HG02610 (cell line): ENCODE data around the gene ITIH2.
"Not testable (repeated sequence)": the region's sequence is repeated elsewhere in the genome, so short reads cannot be mapped to it uniquely, and the experiment has no call there.

Experiments
- ATAC-seq: cut with Tn5 transposase; IDR thresholded peaks from one replicate; pipeline ENCODE4 v1.9.1; 2021; ENCODE audit warnings: mild to moderate bottlenecking, moderate library complexity; ENCODE audit not compliant: unreplicated experiment

Gene ITIH2

DNA sequence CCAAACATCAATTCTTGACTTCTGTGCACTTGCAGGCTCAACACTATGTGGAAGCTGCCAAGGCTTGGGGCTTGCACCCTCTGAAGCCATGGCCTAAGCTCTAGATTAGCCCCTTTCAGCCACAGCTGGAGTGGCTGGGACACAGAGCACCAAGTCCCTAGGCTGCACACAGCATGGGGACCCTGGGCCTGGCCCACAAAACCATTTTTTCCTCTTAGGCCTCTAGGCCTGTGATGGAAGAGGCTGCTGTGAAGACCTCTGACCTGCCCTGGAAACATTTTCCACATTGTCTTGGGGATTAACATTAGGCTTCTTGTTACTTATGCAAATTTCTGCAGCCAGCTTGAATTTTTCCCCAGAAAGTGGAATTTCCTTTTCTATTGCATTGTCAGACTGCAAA lies 10.7 kb upstream of the ITIH2 start:
- ATAC-seq: not testable (repeated sequence)

DNA sequence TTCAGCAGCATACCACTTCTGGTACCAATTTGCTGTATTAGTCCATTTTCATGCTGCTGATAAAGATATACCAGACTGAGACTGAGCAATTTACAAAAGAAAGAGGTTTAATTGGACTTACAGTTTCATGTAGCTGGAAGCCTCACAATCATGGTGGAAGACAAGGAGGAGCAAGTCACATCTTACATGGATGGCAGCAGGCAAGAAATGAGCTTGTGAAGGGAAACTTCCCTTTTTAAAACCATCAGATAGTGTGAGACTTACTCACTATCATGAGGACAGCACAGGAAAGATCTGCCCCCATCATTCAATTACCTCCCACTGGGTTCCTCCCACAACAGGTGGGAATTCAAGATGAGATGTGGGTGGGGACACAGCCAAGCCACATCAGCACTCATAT lies 9.9 kb upstream of the ITIH2 start:
- ATAC-seq: not testable (repeated sequence)

DNA sequence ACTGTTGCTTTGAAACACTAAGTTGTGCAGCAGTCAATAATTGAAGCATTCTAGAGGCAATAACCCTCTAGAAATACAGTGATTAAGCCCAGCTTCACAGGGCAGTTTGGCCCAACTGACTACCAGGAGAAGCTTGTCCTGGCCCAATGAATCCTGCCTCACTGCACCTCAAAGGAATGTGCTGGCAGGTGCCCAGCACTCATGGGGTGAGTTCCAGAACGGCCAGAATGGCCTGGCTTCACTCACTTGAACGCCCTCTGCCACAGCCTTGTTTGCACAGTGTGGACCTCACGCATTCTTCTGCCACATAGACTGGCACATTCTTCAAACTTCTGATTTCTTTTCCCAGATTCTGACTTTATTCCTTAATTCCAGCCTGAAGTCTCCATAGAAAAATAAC lies 6.6 kb upstream of the ITIH2 start:
- no peak for ATAC-seq

DNA sequence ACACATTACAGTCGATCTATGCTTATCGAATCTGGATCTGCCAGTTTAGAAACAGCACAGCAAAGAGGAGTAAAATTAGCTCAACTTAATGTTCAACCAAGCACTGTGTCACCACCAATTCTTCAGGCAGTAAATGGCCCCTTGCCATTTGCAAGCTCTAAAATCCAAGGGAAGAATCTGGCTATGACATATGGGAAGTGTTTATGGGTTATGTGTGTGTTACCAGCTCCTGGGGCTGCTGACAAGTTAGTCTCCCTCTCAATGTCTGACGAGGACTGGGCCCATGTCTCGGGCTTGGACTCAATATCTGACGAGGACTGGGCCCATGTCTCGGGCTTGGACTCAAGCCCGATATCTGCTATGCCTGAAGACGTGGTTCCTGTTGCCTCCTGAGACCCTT lies 5.7 kb upstream of the ITIH2 start:
- ATAC-seq: no peak

DNA sequence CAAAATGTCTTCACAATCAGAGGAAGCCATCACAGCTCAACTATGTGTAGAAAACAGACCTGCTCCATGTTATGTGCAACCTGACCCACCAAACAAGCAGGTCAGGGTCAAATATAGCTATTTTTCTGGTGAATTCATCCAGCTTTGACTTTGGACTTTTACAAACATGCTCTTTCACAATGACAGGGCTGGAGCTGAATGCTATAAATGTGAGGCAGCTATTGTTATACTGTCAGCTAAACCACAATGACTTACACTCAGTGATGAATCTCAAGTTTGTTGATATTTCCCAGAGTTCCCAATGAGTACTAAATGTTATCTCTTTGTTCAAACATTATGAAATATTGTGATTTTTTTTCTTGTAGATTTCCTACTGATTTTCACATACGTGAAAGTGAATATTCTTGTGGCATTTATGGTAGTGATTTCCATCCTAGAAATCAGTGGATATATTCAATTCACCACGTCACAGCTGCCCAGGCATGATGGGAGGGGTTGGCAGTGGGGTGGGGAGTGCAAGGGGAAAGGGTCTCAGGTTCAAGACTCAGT lies 2.5 kb upstream of the ITIH2 start:
- no peak for ATAC-seq

DNA sequence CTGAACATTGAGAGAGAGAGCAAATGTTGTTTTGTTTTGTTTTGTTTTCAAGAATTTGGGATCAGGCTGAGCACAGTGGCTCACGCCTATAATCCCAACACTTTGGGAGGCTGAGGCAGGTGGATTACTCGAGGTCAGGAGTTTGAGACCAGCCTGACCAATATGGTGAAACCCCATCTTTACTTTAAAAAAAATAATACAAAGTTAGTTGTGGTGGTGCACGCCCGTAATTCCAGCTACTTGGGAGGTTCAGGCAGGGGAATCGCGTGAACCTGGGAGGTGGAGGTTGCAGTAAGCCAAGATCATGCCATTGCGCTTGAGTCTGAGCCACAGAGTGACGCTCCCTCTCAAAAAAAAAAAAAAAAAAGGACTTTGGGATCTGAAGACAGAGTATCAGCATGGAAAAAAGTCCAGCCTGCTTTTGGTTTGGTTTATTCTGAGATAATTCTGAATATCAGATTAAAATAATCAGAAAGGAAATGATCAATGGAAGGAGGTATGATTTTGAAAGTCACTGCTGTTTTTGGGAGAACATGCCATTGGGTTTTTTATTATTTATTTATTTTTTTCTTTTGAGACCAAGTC lies 1.9 kb upstream of the ITIH2 start:
- ATAC-seq: no peak

DNA sequence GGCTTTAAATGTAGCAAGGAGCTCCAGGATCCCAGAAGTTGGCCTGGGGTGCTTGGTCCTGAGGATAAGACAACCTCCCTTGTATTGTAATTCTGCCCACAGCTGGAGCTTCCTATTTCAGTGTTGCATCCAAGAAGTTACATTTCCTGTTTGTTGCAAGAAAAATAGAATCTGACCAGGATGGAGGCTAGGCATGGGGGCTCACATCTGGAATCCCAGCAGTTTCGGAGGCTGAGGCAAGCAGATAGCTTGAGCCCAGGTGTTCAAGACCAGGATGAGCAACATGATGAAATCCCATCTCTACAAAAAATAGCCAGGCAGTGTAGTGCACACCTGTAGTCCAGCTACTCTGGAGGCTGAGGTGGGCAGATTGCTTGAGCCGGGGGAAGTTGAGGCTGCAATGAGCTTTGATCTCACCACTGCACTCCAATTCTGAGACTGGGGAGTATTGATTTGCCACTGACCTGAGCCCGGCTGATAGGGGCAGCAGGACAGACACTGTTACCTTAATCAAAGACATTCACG lies 766 bp upstream of the ITIH2 start:
- no peak for ATAC-seq

DNA sequence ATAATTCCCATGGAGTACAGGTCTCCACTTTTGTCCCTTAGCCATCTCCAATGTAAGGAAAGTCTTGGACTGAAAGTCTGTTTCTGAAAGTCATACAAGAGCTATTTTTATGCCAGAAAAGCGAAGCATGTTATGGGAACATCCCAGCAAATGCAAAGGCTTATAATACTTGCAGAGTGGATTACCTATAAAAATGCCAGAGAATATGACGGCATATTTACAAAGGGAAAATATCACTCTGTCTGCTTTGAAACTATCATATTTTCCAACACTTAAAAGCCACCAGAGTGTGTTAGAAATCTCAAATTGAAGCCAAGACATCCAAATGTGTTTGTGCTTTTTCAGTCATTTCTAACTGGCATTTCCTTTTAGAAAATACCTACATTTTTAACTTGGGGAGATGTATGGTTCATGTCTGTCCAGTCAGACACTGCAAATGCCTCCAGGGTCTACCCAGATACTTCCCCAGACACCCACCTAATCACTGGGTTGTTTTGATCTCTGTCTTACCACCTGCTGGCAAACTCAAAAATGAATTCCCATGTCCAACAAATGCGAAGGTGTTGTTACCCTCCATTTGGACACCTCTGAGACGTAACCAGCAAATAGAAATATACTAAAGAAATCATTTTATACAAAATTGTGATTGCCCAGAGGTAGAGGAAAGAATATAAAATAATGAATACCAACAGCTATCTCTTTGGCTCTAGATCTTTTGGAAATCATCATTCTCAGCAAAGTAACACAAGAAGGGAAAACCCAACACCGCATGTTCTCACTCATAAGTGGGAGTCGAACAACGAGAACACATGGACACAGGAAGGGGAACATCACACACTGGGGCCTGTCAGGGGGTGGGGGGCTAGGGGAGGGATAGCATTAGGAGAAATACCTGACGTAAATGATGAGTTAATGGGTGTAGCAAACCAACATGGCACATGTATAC lies 1.2 kb downstream of the ITIH2 start:
- no peak for ATAC-seq

DNA sequence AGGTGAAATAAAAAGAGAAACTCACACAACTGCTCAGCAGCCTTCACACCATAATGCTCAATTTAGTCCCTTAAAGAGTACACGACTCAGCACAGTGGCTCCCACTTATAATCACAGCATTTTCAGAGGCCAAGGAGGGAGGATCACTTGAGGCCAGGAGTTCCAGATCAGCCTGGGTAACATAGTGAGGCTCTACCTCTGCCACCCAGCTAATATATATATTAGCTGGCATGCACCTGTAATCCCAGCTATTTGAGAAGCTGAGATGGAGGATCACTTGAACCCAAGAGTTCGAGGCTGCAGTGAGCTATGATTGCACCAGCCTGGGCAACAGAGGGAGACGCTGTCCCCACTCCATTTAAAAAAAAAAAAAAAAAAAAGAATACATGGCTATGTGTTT lies 2.2 kb downstream of the ITIH2 start:
- ATAC-seq: no peak

DNA sequence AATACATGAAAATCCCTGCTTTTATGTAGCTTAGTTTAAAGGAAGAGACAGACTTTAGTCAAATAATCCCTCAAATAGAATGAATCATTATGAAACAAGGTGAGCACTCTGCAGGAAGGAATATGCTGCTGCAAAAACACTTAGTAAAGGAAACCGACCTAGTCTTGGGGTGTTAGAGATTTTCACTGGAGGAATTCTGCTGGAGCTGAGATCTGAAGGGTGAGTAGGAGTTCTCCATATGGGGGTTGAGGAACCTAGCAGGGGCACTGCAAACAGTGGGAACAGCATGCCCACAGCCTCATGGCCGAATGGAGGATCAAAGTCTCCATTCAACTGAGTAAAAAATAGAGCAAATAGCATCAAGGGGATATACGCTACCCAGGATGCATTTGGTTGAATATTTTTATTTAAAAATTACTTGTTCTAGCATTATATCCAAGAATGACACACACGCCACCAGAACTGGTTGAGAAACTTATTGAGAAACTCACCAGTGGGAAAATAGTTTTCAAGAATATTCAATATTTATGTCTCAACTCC lies 3.5 kb downstream of the ITIH2 start:
- ATAC-seq: no peak

DNA sequence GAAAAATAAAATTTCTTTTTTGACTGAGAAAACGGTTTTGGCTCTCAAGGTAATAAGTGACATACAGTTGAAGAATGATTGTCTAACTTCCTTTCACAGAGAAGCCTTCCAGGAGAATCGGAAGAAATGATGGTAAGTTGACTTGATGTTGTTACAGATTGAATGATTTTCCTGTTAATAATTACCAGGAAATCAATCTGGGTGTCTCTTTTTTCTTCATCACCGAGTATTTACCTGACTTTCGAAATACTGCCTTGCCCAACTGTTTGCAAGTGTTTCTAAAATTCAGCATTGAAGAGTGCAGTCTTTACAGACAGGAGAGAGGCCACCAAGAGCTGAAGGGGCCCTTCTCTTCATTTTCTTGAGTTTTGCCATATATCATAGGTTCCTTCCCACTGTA lies 4.0 kb downstream of the ITIH2 start:
- no peak for ATAC-seq

DNA sequence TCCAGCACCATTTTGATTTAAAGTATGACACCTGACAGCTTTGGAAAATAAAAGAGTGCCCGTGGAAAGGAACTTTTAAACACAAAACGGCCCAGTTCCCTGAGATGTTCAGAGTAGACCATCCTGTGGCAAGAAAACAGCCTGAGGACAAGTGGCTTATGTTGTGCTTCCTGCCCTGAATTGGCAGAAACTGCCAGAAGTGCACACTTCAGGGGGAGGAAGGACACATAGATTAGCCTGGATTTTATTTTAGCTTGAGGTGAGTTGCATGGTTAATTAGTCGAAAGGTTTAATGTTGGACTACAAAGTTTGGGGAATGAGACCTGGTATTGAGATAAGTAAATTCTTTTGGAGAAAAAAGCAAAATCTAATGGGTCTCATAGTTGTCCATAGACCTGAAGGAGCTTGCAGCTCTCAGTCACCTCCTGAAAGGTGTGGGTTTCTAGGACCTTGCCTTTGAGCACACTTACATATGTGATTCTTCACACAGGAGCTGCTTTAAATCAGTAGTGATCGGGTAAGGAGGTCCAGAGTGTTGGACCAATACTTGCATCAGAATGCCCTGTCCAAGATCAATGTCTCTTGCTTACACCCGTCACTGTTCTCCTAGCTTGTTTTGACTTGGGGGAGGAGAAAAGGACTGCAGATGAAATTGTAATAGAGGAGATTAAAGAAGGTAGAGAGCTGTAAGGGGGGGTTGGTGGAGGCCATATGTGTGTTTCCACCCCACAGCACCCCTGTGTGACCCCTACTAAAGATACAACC lies 4.9 kb downstream of the ITIH2 start:
- no peak for ATAC-seq

DNA sequence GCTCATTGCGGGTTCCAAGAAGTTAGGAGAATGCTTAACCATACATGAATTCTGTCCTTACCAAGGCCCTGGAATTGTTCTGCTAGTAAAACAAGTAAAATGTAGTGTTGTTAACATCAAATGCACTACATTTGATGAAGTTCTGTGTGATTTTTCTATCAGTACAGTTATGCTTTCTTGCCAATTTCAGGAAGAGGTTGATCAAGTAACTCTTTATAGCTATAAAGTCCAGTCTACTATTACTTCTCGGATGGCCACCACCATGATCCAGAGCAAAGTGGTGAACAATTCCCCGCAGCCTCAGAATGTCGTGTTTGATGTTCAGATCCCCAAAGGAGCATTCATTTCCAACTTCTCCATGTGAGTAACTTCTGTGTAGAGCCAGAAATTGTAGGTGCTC lies 5.7 kb downstream of the ITIH2 start:
- no peak for ATAC-seq

DNA sequence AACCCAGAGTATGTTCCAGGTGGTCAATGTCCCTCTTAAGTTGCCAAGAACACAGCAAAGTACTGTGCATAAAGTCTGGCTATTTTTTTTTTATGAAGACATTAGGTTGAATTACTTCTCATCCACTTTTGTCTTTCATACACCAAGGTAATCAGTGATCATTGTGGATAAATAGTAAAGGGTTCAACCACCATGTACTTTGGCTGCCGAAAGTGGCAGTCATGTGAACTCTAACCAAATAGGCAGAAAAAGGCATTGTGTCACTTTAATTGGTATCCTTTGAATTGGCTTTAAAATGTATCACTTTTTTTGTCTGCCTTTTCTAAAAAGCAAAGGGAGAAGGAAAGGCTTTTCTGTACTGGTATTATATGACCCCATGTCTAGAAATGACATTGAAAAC lies 7.3 kb downstream of the ITIH2 start:
- ATAC-seq: no peak

DNA sequence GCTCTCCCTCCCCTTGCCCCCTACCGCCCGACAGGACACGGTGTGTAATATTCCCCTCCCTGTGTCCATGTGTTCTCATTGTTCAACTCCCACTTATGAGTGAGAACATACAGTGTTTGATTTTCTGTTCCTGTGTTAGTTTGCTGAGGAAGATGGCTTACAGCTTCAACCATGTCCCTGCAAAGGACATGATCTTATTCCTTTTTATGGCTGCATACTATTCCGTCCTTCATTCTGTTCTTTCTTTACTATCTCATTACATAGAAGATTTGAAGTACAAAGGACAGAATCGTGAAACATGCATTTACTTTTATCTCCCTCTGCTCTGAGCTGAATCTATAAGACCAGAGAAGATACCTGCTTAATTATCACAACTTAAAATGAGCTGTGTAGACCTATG lies 8.0 kb downstream of the ITIH2 start:
- ATAC-seq: not testable (repeated sequence)

DNA sequence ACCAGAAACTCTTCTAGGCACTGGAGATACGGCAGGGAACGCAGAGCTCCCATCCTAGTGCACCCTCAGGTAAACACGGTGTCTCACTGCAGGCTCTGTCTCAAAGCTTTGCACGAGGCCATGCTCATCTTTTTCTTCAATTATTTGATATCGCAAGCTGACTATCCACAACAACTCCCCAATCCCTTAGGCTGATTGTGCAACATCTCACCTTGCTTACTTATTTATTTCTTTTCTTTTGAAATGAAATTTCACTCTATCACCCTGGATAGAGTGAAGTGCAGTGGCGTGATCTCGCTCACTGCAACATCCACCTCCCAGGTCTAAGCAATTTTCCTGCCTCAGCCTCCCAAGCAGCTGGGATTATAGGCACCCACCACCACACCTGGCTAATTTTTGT lies 12.4 kb downstream of the ITIH2 start:
- no peak for ATAC-seq

DNA sequence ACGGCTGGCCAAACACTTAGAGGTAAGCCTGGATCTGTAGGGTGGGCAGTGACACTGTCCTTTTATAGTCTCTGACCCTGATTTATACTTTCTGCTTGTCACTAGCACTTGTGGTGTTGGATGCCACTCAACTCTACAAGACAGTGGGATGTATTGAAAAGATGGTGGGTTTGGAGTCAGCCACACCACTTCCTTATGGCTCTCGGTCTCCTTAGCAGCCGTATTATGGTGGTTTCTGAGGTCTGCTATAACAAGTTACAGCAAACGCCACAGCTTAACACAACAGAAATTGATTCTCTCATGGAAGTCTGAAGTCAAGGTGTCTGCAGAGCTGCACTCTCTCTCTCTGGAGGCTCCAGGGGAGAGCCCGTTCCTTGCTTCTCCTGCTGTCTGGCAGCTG lies 14.7 kb downstream of the ITIH2 start:
- ATAC-seq: no peak

DNA sequence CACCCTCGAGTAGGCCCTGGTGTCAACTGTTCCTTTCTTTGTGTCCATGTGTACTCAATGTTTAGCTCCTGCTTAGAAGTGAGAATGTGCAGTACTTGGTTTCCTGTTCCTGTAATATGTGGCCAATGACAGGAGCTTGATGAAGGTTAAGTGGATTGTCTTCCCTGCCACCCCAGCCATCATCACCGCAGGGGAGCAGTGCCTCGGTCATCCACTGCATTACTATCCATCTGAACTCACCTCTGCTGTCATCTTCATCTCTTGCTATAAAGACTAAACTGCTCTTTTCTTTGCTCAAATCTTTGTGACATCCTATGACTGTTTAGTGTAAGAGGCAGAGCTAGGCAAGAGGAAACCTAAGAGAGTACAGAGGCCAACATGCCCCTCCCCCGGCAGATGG lies 15.6 kb downstream of the ITIH2 start:
- ATAC-seq: no peak

DNA sequence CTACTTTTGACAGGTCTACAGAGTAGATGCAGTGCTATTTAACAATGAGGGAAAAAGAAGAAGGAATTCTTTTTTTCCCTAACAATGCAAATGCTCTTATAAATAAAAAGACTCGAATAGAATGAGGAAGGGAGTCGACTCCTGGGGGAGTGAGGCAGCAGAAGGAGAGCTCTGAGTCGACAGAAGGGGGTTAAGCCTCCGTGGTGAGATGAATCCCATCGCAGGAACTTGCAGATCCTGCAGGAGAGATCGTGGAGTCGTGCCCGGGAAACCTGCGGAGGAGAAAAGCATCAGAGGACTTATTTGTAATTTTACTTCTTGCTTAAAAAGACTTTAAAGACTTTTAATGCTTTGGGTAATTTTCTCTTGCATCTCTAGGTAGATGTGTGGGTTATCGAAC lies 17.4 kb downstream of the ITIH2 start:
- no peak for ATAC-seq

DNA sequence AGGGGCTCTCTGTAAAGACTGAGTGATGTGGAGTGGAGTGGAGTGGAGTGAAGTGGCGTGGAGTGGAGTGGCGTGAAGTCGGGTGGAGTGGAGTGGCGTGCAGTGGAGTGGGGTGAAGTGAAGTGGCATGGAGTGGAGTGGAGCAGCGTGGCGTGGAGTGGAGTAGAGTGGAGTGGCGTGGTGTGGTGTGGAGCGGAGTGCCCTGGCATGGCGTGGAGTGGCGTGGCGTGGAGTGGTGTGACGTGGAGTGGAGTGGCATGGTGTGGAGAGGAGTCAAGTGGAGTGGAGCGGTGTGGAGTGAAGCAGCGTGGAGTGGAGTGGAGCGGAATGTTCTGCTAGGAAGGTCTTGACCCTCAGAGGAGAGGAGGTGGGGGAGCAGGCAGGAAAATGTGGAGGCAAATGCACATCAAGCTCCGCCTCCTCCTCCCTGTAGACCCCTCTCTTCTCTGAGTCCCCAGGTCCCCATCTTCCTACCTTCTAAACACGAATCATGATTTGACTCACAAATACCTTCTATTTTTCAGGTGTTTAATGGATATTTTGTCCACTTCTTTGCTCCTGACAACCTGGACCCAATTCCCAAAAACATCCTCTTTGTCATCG lies 19.9 kb downstream of the ITIH2 start:
- ATAC-seq: no peak

DNA sequence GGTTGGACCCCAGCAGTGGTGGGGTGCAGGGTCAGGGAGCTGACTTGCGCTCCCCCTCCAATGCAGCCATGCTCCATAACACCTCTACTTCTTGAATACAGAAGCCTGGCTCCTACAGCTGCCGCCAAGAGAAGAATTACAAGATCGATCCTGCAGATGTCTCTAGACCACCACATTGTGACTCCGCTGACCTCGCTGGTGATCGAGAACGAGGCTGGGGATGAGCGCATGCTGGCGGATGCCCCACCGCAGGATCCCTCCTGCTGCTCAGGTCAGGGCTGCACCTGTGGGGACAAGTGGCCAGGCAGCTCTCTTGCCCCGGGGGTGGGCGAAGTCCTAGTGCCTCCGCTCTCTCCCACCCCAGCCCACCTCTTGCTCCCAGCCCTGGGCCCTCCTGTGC lies 31.7 kb downstream of the ITIH2 start:
- ATAC-seq: no peak
